SK-N-SH (cell line): ENCODE measurements around the gene SND1.

ENCODE experiments used
- CHD2 ChIP-seq: fragments of 150-350 bp; IDR thresholded peaks from 2 replicates; pipeline ENCODE4 v1.6.1; 2018; ENCODE audit warnings: low read length; ENCODE audit not compliant: partially characterized antibody
- EZH2phosphoT487 ChIP-seq: fragments of 200-600 bp; sonication (generic); IDR thresholded peaks from 2 replicates; pipeline ENCODE4 v1.6.1; 2017; ENCODE audit warnings: low read depth, mixed run types, mild to moderate bottlenecking, antibody characterized with exemption, moderate library complexity, borderline replicate concordance
- FOXJ3 ChIP-seq: sonication (generic); formaldehyde crosslinking; IDR thresholded peaks from 2 replicates; pipeline ENCODE4 v1.5.1; 2020; ENCODE audit warnings: mild to moderate bottlenecking, missing genetic modification reagents
- FOXM1 ChIP-seq: IDR thresholded peaks from 2 replicates; pipeline ENCODE4 v1.4.0; 2012; ENCODE audit warnings: low read depth, mild to moderate bottlenecking
- NRF1 ChIP-seq: IDR thresholded peaks from 2 replicates; pipeline ENCODE4 v1.6.1; 2012; ENCODE audit warnings: low read depth, mild to moderate bottlenecking, low read length
- POLR2AphosphoS5 ChIP-seq: IDR thresholded peaks from 2 replicates; pipeline ENCODE4 v1.6.1; 2012; ENCODE audit warnings: low read depth, low read length
- RXRA ChIP-seq: IDR thresholded peaks from 2 replicates; pipeline ENCODE4 v1.4.0; 2012; ENCODE audit warnings: low read depth, mild to moderate bottlenecking, borderline replicate concordance
- SIN3A ChIP-seq: IDR thresholded peaks from 2 replicates; pipeline ENCODE4 v1.6.1; 2012; ENCODE audit warnings: low read depth, mild to moderate bottlenecking, low read length, moderate library complexity, borderline replicate concordance
- YY1 ChIP-seq: IDR thresholded peaks from 2 replicates; pipeline ENCODE4 v1.4.0; 2012; ENCODE audit warnings: low read depth, mild to moderate bottlenecking
- TF ChIP-seq, protein P1 (sequence below): IDR thresholded peaks from 2 replicates; pipeline ENCODE4 v1.4.0; 2012; ENCODE audit warnings: low read depth, borderline replicate concordance
- TF ChIP-seq, protein P2 (sequence below): fragments of 200-600 bp; sonication (generic); IDR thresholded peaks from 2 replicates; pipeline ENCODE4 v1.6.1; 2017; ENCODE audit warnings: antibody characterized with exemption, mild to moderate bottlenecking, moderate library complexity
- TF ChIP-seq, protein P3 (sequence below): IDR thresholded peaks from 2 replicates; pipeline ENCODE4 v1.4.0; 2012; ENCODE audit warnings: low read depth
- TF ChIP-seq, protein P4 (sequence below): IDR thresholded peaks from 2 replicates; pipeline ENCODE4 v1.4.0; 2012; ENCODE audit warnings: low read depth, borderline replicate concordance

DNA sequence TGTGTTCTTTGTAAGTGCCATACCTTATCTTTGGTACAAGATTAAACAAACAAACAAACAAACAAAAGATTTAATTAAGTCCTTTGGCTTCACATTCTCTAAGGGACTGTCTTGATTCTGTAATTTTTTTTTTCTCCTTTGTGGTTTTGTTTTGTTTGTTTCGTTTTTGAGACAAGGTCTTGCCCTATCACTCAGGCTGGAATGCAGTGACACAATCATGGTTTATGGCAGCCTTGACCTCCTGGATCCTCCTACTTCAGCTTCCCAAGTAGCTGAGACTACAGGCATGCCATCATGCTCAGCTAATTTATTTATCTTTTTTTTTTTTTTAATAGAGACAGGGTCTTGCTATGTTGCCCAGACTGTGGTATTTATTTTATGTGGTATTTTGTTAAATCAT is 213.5 kb downstream of the SND1 start:
- TF ChIP-seq, protein P1, sequence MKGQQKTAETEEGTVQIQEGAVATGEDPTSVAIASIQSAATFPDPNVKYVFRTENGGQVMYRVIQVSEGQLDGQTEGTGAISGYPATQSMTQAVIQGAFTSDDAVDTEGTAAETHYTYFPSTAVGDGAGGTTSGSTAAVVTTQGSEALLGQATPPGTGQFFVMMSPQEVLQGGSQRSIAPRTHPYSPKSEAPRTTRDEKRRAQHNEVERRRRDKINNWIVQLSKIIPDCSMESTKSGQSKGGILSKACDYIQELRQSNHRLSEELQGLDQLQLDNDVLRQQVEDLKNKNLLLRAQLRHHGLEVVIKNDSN, result no peak
- TF ChIP-seq EZH2phosphoT487 (no peak), CHD2 (no peak), FOXJ3 (CRISPR knock-in tag) (no peak), YY1 (no peak), FOXM1 (no peak), SIN3A (no peak), NRF1 (no peak), RXRA (no peak), POLR2AphosphoS5 (no peak)
- TF ChIP-seq, protein P2, sequence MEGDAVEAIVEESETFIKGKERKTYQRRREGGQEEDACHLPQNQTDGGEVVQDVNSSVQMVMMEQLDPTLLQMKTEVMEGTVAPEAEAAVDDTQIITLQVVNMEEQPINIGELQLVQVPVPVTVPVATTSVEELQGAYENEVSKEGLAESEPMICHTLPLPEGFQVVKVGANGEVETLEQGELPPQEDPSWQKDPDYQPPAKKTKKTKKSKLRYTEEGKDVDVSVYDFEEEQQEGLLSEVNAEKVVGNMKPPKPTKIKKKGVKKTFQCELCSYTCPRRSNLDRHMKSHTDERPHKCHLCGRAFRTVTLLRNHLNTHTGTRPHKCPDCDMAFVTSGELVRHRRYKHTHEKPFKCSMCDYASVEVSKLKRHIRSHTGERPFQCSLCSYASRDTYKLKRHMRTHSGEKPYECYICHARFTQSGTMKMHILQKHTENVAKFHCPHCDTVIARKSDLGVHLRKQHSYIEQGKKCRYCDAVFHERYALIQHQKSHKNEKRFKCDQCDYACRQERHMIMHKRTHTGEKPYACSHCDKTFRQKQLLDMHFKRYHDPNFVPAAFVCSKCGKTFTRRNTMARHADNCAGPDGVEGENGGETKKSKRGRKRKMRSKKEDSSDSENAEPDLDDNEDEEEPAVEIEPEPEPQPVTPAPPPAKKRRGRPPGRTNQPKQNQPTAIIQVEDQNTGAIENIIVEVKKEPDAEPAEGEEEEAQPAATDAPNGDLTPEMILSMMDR, result no peak
- TF ChIP-seq, protein P3, sequence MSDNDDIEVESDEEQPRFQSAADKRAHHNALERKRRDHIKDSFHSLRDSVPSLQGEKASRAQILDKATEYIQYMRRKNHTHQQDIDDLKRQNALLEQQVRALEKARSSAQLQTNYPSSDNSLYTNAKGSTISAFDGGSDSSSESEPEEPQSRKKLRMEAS, result no peak
- TF ChIP-seq, protein P4, sequence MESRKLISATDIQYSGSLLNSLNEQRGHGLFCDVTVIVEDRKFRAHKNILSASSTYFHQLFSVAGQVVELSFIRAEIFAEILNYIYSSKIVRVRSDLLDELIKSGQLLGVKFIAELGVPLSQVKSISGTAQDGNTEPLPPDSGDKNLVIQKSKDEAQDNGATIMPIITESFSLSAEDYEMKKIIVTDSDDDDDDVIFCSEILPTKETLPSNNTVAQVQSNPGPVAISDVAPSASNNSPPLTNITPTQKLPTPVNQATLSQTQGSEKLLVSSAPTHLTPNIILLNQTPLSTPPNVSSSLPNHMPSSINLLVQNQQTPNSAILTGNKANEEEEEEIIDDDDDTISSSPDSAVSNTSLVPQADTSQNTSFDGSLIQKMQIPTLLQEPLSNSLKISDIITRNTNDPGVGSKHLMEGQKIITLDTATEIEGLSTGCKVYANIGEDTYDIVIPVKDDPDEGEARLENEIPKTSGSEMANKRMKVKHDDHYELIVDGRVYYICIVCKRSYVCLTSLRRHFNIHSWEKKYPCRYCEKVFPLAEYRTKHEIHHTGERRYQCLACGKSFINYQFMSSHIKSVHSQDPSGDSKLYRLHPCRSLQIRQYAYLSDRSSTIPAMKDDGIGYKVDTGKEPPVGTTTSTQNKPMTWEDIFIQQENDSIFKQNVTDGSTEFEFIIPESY, result no peak
